Measurements from ENCODE around the gene MYEF2.

MYEF2 gene

DNA sequence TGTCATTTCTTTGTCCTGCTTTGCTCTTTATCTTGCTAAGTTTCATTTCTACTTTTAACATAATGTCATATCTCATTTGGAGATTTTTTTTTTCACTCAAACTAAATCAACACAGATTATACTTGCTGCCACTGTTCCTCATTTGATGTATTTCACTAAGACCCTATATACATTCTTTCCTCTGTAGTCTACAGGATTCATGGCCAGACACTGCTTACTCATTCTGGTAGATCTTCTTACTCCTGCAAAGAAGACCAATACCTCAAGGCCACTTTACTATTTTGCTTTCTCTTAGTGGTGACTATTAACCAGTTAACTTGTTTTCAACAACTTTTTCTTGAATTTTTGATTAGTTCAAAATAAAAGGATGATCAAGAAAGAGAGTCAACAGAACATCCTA is 30.7 kb downstream of the MYEF2 start:
- DNase-seq (ENCODE audit: low read depth, low spot score) = no peak

DNA sequence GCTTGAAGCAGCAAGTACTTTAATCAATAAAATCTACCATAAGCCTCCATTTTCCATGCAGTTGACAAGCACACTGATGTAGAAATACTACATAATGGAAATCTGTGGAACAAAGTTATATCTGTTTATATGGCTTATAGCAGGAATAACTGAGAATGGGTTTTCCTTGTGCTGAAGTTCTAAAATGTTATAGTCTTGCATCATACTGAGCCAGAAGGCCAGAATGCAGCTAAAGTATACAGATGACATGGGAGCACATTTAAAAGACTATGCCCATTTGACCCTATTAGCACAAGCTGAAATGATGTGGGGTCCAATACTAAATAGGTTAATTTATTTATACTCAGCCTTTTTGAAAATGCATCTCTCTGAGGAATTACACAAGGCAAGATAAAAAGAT is 32.2 kb downstream of the MYEF2 start:
- DNase-seq (ENCODE audit: low read depth, low spot score) = no peak

DNA sequence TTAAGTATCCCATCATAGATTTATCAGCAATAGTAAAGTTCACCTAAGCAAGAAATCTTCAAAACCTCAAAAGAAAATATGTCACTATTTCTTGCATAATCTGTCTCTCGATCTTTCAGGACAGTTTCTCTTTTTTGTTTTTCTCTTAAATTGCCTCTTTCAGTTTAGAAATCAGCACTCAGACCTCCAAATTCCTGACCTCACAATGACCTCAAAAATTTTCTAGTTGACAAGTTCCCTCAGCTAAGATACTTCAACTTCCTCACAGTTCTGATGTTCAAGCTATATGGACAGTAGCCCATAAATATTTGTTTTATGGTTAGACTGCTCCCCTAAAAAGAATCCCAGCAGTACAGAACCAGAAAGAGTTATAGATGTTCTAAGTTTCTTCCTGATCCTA is 33.2 kb downstream of the MYEF2 start:
- no peak for DNase-seq (ENCODE audit: low read depth, low spot score)

DNA sequence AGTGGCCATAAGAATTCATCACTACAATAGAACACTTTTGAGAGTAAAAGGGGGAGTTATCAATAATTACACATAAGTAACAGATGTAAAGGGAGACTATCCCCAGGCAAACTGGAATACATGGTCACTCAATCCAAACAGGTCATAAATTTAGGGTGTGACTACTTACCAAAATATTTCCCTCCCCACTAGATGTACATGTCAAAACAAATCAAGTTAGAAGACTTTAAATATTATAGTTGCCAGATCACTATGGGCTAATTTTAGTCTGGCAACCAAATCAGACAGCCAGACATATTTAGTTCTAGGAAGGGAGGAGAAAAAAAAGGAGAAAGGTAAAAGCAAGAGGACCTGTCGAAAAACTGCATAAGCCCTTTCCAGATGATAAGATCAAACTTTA is 34.2 kb downstream of the MYEF2 start:
- no peak for DNase-seq (ENCODE audit: low read depth, low spot score)

DNA sequence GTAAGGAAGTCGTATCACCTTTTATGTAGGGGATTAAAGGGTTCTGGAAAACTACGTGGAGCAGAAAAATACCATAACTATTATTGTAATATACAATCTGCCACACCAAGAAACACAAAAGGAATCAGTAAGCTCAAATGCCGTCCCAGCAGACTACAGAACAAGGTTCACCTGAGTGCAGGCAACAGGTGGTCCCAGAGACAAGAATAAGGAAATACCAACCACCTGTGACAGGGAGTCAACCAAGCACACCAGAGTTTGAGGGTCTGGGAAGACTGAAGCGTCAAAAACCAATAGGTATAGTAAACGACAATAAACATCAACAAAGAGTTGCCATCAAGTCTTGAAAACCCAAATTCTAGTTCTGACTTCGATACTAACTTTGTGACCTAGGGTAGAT is 45.2 kb downstream of the MYEF2 start:
- no peak for DNase-seq (ENCODE audit: low read depth, low spot score)

DNA sequence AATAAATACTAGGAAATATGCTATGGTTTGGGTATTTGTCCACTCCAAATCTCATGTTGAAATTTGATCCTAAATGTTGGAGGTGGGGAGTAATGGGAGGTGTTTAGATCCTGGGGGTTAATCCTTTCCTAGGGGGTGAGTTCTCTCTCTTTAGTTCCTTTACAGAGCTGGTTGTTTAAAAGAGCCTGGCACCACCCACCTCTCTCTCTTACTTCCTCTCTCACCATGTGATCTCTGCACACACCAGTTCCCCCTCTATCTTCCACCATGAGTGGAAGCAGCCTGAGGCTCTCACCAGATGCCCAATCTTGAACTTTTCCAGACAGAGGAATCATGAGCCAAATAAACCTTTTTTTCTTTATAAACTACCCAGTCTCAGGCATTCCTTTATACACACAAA is 46.8 kb downstream of the MYEF2 start:
- no peak for DNase-seq (ENCODE audit: low read depth, low spot score)

DNA sequence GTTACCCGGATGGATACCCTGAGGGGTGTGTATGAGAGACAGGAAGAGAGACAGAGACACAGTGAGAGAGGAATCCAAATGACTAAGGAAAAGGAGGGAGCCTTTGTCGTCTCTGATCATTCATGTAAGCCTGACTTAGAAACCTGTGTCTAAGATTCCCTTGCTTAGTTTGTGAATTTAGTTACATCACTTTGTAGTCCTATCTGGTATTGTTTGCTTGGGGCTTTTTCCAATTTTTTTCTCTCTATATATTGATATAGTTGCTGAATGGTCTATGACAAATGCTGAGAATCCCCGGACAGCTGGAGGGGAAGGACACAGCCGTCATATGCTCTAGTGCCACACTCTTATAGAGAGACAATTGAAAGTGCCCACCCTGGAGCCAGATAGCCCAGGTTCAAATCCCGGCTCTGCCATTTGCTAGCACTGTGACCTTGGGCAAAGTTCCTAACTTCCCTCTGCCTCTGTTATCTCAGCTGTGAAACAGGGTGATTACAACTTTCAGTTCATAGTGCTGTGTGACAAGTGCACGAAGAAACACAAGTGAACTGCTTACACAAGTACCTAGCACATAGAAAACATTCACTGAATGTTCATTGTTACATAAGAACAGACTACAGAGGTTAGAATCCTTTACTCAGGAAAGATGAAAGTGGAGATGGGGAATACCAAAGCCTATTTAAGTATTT is 51.3 kb downstream of the MYEF2 start:
- DNase-seq (ENCODE audit: low read depth, low spot score) = no peak

DNA sequence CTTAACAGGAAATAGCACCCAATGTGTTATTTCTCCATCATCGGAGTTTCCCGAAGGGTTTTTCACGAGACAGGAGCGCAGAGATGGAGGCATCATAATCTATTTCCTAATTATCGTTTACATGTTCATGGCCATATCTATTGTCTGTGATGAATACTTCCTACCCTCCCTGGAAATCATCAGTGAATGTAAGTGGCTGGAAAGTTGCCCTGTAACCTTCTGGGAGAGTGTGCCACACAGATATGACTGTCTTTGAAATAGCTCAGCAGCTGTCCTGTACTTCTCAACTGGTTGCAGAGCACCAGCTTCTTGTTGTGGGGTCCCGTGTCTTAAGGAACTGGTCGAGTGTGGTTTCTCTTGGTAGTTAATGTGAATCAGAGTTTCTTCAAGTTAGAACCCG is 56.2 kb downstream of the MYEF2 start:
- DNase-seq (ENCODE audit: low read depth, low spot score) = no peak

DNA sequence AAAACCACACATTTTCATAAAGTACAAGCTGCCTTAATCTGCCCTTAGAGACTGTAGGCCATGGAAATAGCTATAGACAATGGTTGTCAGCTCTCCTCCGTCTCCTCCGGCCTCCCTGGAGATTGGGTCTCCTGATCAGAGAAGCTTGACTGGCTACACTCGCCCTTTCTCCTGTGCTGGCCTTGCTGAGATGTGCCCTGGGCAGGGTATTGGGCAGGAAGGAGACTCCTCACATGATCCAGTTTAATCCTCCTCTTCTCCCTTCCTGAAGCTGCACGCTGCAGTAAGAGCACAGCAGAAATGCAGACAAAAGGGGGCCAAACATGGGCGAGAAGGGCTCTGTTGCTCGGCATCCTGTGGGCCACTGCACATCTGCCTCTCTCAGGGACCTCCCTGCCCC is 57.4 kb downstream of the MYEF2 start, which contains the start of gene SLC24A5:
TSS of gene SLC24A5 (plus strand) at position 246 of the 400 bp plus-strand sequence. CDS start at position 301, 55 bp downstream.
- no peak for DNase-seq (ENCODE audit: low read depth, low spot score)

DNA sequence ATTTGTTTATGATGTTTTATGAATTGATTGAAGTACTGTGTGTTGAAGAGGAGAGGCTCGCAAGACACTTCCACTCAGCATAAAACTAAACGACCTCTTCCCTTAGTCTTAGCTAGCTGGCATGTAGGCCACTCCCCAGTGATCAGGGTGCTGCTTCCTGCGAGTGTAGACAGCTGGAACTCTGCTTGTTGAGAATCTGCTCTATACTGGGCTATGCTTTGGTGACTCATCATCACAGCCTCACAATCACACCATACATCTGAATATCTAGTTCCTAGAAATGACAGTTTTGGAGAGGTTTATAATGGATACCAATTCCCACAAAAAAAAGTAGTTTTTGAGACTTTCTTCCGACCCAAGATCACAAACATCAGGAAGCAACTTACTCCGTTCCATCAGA is 58.8 kb downstream of the MYEF2 start:
- no peak for DNase-seq (ENCODE audit: low read depth, low spot score)

DNA sequence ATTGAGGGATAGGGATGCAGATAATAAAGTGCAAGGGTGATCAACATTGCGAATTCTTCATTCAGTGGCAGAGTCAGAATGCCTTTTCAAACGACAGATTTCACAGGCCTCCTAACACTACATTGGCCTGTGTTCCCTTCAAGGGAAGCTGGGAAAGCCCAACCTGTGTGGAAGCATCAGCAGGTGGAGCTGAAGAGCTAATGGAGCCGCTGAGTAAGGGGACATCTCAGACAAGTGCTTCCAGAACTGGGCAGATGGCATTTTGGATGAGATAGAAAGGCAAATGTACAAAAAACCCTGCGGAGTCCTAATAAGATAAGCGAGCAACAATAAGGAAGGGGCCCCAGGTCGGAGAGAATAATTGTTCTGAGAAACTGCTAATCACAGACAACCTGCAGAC is 65.9 kb downstream of the MYEF2 start:
- no peak for DNase-seq (ENCODE audit: low read depth, low spot score)

DNA sequence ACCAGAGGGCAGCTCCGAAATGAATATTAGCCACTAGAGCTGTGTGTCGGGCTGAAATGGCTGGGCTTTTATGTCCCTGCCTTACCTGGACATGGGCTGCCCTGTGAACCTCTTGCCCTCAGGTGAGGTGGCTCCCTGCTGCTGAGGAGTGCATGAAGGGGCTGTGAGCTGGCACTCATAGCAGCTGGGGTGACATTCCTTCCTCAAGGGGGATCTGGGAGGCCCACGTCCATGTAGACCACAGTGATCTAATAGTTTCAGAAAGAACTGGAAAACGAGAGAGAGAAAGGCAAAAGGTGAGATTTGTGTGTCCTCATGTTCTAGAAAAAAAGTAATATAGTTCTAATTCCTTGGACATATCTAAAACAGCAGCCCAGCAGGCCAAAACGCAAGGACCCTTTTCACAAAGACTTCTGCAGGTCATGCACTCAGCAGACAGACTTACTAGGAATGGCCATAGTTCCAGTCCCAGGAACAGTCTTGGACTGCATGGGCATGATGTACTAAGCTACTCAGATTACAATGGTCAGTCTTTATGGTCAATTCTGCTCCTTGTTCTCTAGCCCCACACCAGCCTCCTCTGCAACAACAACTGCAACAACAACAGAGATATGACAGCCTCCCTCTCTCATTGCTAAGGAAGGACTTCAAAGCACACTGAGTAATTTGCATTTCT is 68.1 kb downstream of the MYEF2 start:
- no peak for DNase-seq (ENCODE audit: low read depth, low spot score)

DNA sequence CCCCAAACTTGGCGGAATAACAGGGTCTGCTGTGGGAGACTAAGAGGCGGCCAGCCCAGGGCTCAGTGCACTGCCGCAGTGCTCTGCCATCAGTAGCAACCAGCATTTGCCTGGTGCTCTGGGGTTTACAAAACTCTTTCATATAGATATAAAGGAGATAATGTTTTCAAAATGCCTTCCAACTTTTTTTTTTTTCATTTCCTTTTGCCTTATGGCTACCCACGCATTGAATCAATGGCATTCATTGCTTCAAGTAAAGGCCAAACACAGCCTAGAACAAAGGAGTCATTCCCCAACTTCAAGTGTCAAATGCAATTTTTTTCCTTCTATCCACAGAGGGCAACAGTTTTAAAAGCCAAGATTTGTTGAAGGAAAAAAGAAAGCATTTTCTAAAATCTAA is 68.9 kb downstream of the MYEF2 start:
- DNase-seq (ENCODE audit: low read depth, low spot score) = no peak

DNA sequence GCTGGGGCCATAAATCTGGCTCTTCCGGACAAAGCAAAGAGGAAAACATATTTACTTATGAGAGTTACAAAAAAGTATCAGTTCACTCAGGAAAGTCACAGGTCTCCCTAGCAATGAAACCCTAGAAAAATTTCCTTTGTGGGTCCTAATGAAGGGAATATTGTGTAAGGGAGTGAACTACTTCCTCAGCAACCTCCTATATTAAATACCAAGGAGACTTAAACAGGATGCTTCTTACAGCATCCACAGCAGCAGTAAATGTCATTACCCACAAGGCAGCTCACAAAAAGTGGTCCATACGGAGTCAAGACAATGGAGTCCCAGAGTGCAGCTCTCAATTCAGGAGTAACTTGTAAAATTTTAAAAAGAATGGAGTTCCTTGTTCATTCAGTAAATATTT is 72.2 kb downstream of the MYEF2 start:
- no peak for DNase-seq (ENCODE audit: low read depth, low spot score)

DNA sequence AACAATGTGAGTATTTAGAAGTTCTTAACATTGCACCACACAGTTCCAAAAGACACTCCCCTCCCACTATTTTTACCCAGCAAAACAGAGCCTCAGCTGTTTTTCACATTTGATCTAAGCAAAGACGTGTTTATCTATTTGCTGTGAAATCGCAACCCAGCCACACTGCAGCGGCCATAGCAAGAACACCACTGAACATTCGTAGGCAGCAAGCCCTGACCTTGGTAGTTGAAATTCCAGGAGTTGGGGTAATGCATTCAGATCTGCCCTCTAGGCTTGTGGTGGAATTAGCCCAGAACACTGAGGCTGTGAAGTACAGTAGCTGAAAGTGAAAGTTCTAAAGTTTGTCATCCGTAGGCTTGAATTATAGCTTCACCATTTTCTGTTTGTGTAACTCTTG is 74.4 kb downstream of the MYEF2 start:
- DNase-seq (ENCODE audit: low read depth, low spot score) = no peak

DNA sequence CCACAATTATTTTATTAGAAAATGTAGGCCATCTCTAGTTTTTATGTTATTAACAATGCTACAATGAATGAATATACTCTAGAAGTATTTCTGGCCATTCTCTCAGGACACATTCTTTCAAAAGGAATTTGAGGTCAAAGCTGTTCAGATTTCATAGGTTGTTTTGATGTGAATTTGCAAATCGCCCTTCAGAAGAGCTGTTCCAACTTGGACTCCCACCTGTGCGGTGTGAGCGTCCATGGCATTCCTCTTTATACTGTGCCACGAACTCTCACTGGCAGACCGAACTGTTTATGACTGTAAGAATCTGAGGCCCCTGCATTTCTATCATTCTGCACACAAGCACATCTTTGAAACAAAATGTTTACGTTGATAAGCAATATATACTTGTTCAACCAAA is 75.9 kb downstream of the MYEF2 start:
- no peak for DNase-seq (ENCODE audit: low read depth, low spot score)

DNA sequence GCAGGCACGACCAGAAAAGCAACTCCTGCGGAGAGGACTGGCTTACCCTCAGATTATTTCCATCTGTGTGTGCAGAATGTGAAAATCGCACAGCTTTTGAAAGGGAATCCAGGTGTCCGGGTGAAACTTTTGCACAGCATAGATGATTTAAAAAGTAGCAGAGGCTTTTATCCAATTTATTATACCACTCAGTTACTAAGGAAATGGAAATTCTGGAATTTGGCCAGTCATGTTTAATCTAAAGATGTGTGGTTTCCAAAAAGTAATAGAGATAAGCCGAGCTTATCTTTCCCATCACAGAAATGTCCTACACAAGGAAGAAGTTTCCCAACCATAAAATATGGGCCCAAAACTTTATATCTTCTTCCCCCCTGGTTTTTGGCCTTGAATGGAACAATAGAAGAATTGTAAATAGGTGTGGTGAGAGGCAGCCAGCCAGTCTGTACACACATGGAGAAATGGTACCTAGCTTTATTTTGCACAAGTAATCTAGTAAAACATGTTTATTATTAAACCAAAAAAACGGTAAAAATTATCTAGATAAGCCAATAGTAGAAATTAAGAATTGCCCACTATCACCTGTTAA is 76.6 kb downstream of the MYEF2 start:
- no peak for DNase-seq (ENCODE audit: low read depth, low spot score)

DNA sequence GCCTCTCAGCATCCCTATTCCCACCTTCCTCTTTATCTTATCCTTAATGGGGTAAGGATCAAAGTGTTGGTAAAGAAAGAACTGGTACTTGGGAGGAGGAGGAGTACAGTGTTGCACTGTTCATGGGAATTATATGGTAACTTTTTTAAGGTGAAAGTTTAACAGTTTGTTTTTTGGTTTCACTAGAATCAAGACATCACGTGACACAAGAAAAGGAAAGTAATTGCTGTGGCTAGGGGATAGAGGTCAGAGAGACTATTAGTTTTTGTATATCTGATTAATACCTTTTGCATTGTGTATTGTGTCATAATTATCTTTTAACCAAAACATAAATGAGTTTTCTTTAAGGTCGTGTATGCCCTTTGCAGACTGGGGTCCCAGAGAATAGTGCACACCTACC is 80.8 kb downstream of the MYEF2 start:
- no peak for DNase-seq (ENCODE audit: low read depth, low spot score)

DNA sequence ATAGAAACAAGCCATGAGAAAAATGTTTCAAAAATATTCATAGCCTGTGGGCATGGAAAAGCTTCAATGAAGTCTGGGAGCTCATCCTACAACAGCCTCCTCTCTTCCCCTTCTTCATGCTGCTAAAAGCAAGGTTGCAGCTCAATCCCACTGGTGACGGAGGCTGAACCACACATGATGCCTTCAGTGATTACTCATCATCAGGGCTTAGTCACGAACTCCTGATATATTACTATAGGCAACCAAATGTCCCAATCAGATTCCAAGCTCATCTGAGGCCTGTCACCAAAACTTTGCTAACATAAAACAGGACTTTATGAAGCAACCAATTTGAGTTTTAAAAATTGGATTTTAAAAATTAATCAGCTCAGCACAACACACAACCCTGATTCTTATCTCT is 81.3 kb downstream of the MYEF2 start:
- no peak for DNase-seq (ENCODE audit: low read depth, low spot score)

DNA sequence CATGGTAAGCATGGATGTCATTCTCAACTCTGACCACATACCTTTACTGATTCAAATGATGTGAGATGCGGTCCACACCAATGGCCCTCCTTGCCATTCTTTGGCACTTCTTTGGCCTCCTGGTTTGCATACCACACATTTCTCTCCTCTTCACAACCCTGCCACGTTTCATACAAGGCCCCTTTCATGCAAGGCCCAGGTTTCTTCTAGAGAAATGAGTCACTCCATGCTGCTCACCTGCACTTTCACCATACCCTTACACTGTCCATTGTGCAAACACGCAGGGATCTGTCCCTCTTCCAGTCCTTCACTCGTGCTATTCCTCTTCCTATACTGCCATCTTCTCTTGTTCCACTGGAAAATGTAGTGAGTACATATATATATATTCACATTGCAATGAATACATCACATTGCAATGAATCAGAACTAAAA is 81.7 kb downstream of the MYEF2 start:
- no peak for DNase-seq (ENCODE audit: low read depth, low spot score)

DNA sequence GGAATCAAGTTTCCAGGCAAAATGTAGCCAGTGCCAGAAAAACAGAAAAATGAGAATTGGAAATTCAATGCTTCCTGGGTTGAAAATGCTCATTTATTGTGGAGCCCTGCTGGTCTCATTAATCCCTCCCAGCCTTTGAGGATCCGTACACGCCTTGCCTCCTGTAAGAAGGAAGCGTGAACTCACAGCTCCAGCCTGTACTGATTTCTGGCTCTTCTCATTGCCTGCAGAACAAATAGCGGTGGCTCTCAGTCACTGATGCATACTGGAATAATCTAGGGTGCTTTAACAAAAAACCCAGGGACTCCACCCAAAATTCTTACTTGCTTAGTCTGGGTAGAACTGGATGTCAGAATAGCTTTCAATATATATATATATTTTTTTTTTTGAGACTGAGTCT is 86.6 kb downstream of the MYEF2 start:
- no peak for DNase-seq (ENCODE audit: low read depth, low spot score)

DNA sequence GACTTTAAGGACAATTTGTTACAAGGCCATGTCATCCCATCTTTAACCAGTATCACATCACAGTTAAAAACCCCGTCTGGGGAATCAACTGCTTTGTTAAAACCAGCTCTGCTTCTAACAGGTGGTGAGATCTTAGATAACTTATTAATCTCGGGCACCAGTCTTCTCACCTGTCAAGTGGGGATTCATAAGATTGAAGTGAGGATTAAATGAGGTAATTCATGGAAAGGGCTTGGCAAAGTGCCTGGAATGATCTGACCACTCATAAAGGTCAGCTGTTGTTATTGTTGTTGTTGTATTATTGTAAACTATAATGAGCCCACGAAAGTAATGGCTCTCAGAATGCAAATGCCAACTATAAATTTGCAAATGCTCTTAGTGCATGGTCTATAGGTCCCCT is 87.4 kb downstream of the MYEF2 start:
- DNase-seq (ENCODE audit: low read depth, low spot score) = no peak

DNA sequence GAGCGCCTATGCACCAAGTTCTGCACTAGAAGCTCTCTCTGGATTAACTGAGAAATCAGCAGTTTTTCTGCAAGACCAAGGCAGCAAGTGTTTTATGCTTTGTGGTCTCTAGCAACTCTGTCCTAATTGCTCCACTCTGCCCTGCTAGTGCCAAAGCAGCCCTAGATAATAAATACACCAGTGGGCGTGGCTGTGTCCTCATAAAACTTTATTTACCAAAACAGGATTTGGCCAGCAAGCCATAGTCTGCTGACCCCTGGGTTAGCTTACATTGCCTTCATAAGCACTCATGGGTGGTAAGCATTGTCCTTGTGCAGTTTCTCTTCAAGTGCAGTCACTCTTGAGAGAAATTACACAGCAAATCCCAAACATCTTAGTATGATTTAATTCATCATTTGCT is 88.0 kb downstream of the MYEF2 start:
- DNase-seq (ENCODE audit: low read depth, low spot score) = no peak
